Thoracic aorta (tissue), 2 donors: Measurements from ENCODE around the gene SYNPO. TPM values are rescaled to one million over a fixed set of nuclear protein-coding genes. Genes with fewer than 3 reads are reported as not detected.

ENCODE experiments used
- ATAC-seq: fragments of 150-250 bp; one replicate; pipeline ENCODE4 v1.8.0; 2017; ENCODE audit warnings: low read depth; ENCODE audit not compliant: insufficient number of reproducible peaks, low FRiP score
- DNase-seq: peaks from one replicate; pipeline ENCODE4 v3.0.0-alpha.2; 2020; ENCODE audit warnings: low spot score
- H3K27ac ChIP-seq, 2 donors: fragments of 200-600 bp; sonication (generic); 1 replicate in 1 of 2; 2 replicates in 1 of 2; pipeline ENCODE4 v1.5.1; 2016; ENCODE audit warnings: mild to moderate bottlenecking in 2 of 2, moderate library complexity in 2 of 2
- H3K27me3 ChIP-seq: fragments of 200-600 bp; sonication (generic); replicated peaks from 2 replicates; pipeline ENCODE4 v1.6.0; 2016; ENCODE audit warnings: mild to moderate bottlenecking; ENCODE audit not compliant: insufficient read depth
- H3K36me3 ChIP-seq: fragments of 200-600 bp; sonication (generic); one replicate; pipeline ENCODE4 v1.5.1; 2016
- H3K4me1 ChIP-seq, 2 donors: fragments of 200-600 bp; sonication (generic); 1 replicate in 1 of 2; 2 replicates in 1 of 2; pipeline versions ENCODE4 v1.5.1 to v1.6.0; 2016; ENCODE audit warnings: low read depth in 2 of 2, mild to moderate bottlenecking in 1 of 2; ENCODE audit not compliant: control insufficient read depth in 1 of 2
- H3K4me3 ChIP-seq: fragments of 200-600 bp; sonication (generic); 2 replicates; pipeline ENCODE4 v1.5.1; 2016; ENCODE audit warnings: mild to moderate bottlenecking
- H3K9me3 ChIP-seq: fragments of 200-600 bp; sonication (generic); 2 replicates; pipeline ENCODE4 v1.5.1; 2016
- total RNA-seq, 2 donors: library from RNA; depleted of rRNA; stranded (reverse); fragments of >200 nt; gene quantifications; one replicate each; pipeline versions ENCODE4 v1.1.0 to v1.2.3, GENCODE V29; 2016
- TF ChIP-seq, protein P1 (sequence below): fragments of 200-600 bp; sonication (generic); IDR thresholded peaks from one replicate; pipeline ENCODE4 v1.5.1; 2019; ENCODE audit warnings: antibody characterized with exemption

SYNPO gene
- total RNA-seq, 2 donors from 2014 or later: 191 to 226 TPM

DNA sequence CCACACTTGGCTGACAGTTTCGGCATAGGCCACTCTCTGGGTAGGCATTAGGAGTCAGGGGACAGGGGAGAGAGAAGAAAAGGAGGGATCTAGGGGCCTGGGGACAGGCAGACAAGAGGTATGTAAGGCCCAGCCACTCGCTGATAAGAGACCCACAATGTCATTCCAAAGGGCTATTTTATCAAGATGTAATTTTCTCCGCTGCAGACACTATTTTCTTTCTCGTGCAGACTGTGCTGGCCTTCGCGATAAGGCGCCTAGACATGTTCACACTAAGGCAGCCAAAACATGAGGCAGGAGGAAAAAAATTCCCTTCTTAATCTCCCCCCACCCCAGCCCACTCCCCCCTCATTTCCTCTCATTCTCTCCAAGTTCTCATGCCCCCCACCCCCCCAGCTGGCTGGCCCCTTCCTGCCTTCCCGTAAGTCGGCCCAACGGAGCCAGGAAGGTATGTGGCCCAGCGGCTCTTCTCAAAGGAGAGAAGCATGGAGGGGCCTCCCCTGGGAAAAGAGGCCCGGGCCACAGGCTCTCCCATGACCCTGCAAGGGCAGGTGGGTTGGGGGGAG is 44.9 kb upstream of the SYNPO start:
- H3K4me3 ChIP-seq: no peak overlapping the region
- no peaks in the 10 kb centered on the region for H3K9me3 ChIP-seq
- peaks cover 72 to 98% of the 10 kb centered on the region in 2 donors for H3K4me1 ChIP-seq
- ATAC-seq (no peak), DNase-seq (peak; percentile 50)
- no peaks in the 10 kb centered on the region for H3K27me3 ChIP-seq
- H3K27ac ChIP-seq: peak overlapping the region; percentile 94 to 99
- no peaks in the 10 kb centered on the region for H3K36me3 ChIP-seq
- TF ChIP-seq, protein P1, sequence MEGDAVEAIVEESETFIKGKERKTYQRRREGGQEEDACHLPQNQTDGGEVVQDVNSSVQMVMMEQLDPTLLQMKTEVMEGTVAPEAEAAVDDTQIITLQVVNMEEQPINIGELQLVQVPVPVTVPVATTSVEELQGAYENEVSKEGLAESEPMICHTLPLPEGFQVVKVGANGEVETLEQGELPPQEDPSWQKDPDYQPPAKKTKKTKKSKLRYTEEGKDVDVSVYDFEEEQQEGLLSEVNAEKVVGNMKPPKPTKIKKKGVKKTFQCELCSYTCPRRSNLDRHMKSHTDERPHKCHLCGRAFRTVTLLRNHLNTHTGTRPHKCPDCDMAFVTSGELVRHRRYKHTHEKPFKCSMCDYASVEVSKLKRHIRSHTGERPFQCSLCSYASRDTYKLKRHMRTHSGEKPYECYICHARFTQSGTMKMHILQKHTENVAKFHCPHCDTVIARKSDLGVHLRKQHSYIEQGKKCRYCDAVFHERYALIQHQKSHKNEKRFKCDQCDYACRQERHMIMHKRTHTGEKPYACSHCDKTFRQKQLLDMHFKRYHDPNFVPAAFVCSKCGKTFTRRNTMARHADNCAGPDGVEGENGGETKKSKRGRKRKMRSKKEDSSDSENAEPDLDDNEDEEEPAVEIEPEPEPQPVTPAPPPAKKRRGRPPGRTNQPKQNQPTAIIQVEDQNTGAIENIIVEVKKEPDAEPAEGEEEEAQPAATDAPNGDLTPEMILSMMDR: no peak

DNA sequence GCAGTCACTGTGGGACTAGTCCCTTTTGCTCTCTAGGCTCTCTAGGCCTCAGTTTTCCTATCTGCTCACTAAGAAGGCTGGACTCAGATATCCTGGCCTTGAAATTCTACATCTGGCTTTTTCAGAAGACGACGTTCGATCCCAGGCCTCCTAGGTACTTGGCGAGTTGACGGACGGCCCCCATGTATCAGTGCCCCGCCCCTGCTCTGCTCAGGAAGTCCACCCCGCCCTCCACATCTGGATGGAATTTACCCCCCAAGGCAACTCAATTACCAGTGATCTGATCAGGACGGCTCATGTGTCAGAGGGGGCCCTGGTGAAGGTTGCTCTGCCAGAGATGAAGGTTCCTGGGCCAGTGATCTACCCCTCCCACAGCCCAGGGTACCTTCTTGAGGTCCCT is 44.1 kb upstream of the SYNPO start:
- TF ChIP-seq, protein P1: no peak
- Histone ChIP-seq H3K4me1 (peaks cover 67 to 96% of the 10 kb centered on the region in 2 donors), H3K36me3 (no peaks in the 10 kb centered on the region), H3K27ac (peak overlapping the region; percentile 94 to 99), H3K9me3 (no peaks in the 10 kb centered on the region), H3K4me3 (no peak overlapping the region), H3K27me3 (no peaks in the 10 kb centered on the region)
- ATAC-seq (no peak), DNase-seq (no peak)

DNA sequence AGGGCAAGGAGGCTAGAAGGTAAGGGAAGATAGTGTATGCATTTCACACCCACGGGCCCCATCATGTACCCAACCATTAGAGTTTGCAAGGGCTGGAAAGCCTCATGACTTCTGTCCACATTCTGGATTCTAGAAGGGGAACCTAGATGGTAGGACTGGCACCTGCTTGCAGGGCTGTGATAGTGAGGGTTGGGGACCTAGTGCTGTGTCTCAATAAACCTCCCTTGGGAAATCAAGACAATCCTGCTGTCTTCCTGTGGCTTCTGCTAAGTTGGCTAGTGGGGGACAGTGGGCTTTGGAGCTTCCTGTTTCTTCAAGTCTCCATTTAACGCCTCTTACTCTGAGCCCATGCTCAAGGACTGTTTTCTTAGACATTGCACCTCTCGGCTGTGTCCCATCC is 43.6 kb upstream of the SYNPO start:
- no peaks in the 10 kb centered on the region for H3K36me3 ChIP-seq
- no peak for ATAC-seq
- peak overlapping the region; percentile 94 to 99 for H3K27ac ChIP-seq
- H3K9me3 ChIP-seq: no peaks in the 10 kb centered on the region
- no peaks in the 10 kb centered on the region for H3K27me3 ChIP-seq
- DNase-seq: no peak
- no peak overlapping the region for H3K4me3 ChIP-seq
- TF ChIP-seq, protein P1: no peak
- H3K4me1 ChIP-seq: peaks cover 70 to 96% of the 10 kb centered on the region in 2 donors

DNA sequence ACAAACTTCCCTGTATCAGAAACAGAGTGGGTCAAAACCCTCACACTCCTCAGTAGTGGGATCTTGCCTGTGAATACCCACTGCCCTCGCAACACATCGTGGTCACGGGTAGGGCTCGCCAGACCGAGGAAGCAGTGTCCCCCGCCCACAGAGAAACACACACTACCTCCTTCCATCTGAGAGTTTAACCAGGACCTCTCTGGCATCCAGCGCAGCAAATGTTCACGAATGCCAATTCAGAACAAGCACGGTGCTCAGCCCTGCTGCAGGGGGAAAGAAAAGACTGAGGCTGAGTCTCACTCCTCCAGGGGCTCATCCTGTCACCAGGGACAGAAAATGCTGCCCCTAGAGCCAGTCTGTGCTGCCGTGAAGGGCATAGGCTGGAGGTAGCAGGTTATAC is 42.5 kb upstream of the SYNPO start:
- no peak overlapping the region for H3K4me3 ChIP-seq
- no peaks in the 10 kb centered on the region for H3K27me3 ChIP-seq
- ATAC-seq (no peak), DNase-seq (no peak)
- H3K9me3 ChIP-seq: no peaks in the 10 kb centered on the region
- peak overlapping the region; percentile 94 to 99 for H3K27ac ChIP-seq
- TF ChIP-seq, protein P1: no peak
- H3K4me1 ChIP-seq: peaks cover 78 to 96% of the 10 kb centered on the region in 2 donors
- H3K36me3 ChIP-seq: no peaks in the 10 kb centered on the region

DNA sequence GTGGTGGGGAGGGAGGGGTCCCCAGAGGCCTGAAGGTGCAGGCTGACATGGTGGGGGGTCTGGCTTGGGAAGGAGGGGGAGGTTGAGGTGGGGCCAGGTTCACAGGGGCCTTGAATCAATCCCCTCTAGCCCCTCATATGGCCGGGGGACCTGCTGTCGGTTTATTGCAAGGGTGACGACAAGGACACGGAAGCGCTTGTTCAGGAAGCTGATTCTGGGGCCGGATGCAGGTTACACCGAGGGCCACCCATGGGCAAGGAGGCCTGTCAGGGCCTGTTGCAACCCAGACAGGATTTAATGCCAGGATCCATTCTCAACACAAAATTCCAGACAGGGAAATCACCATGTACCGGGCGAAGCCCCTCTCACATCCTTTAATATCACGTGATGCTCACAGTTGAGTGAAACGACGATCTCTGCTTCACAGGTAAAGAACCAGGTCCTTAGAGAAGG is 41.6 kb upstream of the SYNPO start:
- no peaks in the 10 kb centered on the region for H3K27me3 ChIP-seq
- DNase-seq (no peak), ATAC-seq (no peak)
- TF ChIP-seq, protein P1: no peak
- peak overlapping the region; percentile 94 to 99 for H3K27ac ChIP-seq
- H3K9me3 ChIP-seq: no peaks in the 10 kb centered on the region
- peaks cover 79 to 96% of the 10 kb centered on the region in 2 donors for H3K4me1 ChIP-seq
- H3K36me3 ChIP-seq: no peaks in the 10 kb centered on the region
- no peak overlapping the region for H3K4me3 ChIP-seq
